Gastrocnemius medialis (tissue), 4 donors: Measurements from ENCODE around the gene USH2A. TPM values are rescaled to one million over a fixed set of nuclear protein-coding genes. Genes with fewer than 3 reads are reported as not detected.

Experiments used
- ATAC-seq, 2 donors: fragments of 150-250 bp; one replicate each; pipeline ENCODE4 v1.9.1; 2016
- DNase-seq, 2 donors: peaks; one replicate each; pipeline ENCODE4 v3.0.0-alpha.2; 2019
- H3K27ac ChIP-seq, 4 donors: fragments of 200-600 bp; sonication (generic); 1 replicate in 1 of 4; 2 replicates in 3 of 4; pipeline ENCODE4 v1.5.1; 2016 to 2018; ENCODE audit warnings: mild to moderate bottlenecking in 2 of 4, moderate library complexity in 1 of 4
- H3K27me3 ChIP-seq, 3 donors: fragments of 200-600 bp; sonication (generic) in 2 of 3; 1 replicate in 1 of 3; 2 replicates in 2 of 3; pipeline versions ENCODE4 v1.5.1 to v1.6.0; 2016 to 2019; ENCODE audit warnings: mild to moderate bottlenecking in 1 of 3, moderate library complexity in 1 of 3
- H3K36me3 ChIP-seq, 2 donors: fragments of 200-600 bp; sonication (generic) in 1 of 2; one replicate each; pipeline ENCODE4 v1.5.1; 2017 to 2018
- H3K4me1 ChIP-seq, 2 donors: fragments of 200-600 bp; sonication (generic) in 1 of 2; one replicate each; pipeline ENCODE4 v1.5.1; 2016 to 2017; ENCODE audit warnings: mild to moderate bottlenecking in 2 of 2
- H3K4me3 ChIP-seq, 4 donors: fragments of 200-600 bp; sonication (generic) in 3 of 4; 1 replicate in 1 of 4; 2 replicates in 3 of 4; pipeline ENCODE4 v1.5.1; 2016 to 2019; ENCODE audit warnings: mild to moderate bottlenecking in 2 of 4
- H3K9me3 ChIP-seq, 3 donors: fragments of 200-600 bp; sonication (generic) in 2 of 3; 1 replicate in 1 of 3; 2 replicates in 2 of 3; pipeline ENCODE4 v1.5.1; 2016 to 2019
- CTCF ChIP-seq, 5 experiments: fragments of 450-650 bp in 3 of 5; fragments of 200-600 bp in 2 of 5; sonication (generic) in 2 of 5; IDR thresholded peaks in 4 of 5; conservative IDR thresholded peaks in 1 of 5; 1 replicate in 4 of 5; 2 replicates in 1 of 5; pipeline ENCODE4 v1.5.1; 2016 to 2019; ENCODE audit warnings: antibody characterized with exemption in 5 of 5, mild to moderate bottlenecking in 3 of 5, moderate library complexity in 3 of 5
- POLR2A ChIP-seq, 2 donors: fragments of 450-650 bp; IDR thresholded peaks; one replicate each; pipeline ENCODE4 v1.6.1; 2017; ENCODE audit warnings: antibody characterized with exemption in 2 of 2, mild to moderate bottlenecking in 2 of 2, moderate library complexity in 2 of 2
- in situ Hi-C, 4 donors: fragments of 200-750 bp; cut with MboI; loops; one replicate each; pipeline versions ENCODE4 v1.15.0 to v1.8.0; 2017; ENCODE audit warnings: low sequenced_read_pairs in 4 of 4
- intact Hi-C: fragments of 100-400 bp; cut with DNase I; formaldehyde crosslinking; loops from one replicate; pipeline ENCODE4 v1.15.1; 2023; ENCODE audit warnings: low total_unique reads
- total RNA-seq, 4 donors: library from RNA; depleted of rRNA; stranded (reverse); fragments of >200 nt; gene quantifications; one replicate each; pipeline versions ENCODE4 v1.1.0 to v1.2.3, GENCODE V29; 2016

The USH2A gene
- total RNA-seq, 4 donors from 2014 or later: 0.02 TPM; not detected in 3

GRCh38 chr1:216205176-216205575 is 218.1 kb downstream of the USH2A start:
- ATAC-seq (no peak), DNase-seq (no peak)
- in situ Hi-C loops (no loop called here), intact Hi-C loops (no loop called here)
- Histone ChIP-seq H3K27ac (no peak overlapping the region), H3K36me3 (no peaks in the 10 kb centered on the region), H3K9me3 (no peaks in the 10 kb centered on the region), H3K4me3 (no peak overlapping the region), H3K4me1 (no peaks in the 10 kb centered on the region), H3K27me3 (no peaks in the 10 kb centered on the region)
- TF ChIP-seq POLR2A (IDR thresholded peaks at IDR 0.05) (no peak), CTCF (IDR thresholded peaks at IDR 0.05 in 4 of 5, conservative IDR thresholded peaks at IDR 0.05 in 1 of 5) (no peak)

GRCh38 chr1:216201946-216202345 is 221.3 kb downstream of the USH2A start:
- TF ChIP-seq CTCF (IDR thresholded peaks at IDR 0.05 in 4 of 5, conservative IDR thresholded peaks at IDR 0.05 in 1 of 5): no peak
- no peak for TF ChIP-seq POLR2A (IDR thresholded peaks at IDR 0.05)
- in situ Hi-C loops (no loop called here), intact Hi-C loops (no loop called here)
- no peak for DNase-seq
- Histone ChIP-seq H3K4me1 (no peaks in the 10 kb centered on the region), H3K27me3 (no peaks in the 10 kb centered on the region), H3K27ac (no peak overlapping the region), H3K36me3 (no peaks in the 10 kb centered on the region), H3K4me3 (no peak overlapping the region), H3K9me3 (no peaks in the 10 kb centered on the region)
- ATAC-seq: no peak

- no peak for ATAC-seq
- H3K4me1 ChIP-seq: no peaks in the 10 kb centered on the region
- TF ChIP-seq POLR2A (IDR thresholded peaks at IDR 0.05): no peak
- no peak for TF ChIP-seq CTCF (IDR thresholded peaks at IDR 0.05 in 4 of 5, conservative IDR thresholded peaks at IDR 0.05 in 1 of 5)
- H3K27me3 ChIP-seq: no peaks in the 10 kb centered on the region
- no peak overlapping the region for H3K27ac ChIP-seq
- intact Hi-C loops (no loop called here), in situ Hi-C loops (no loop called here)
- no peak for DNase-seq
- no peak overlapping the region for H3K4me3 ChIP-seq
- H3K9me3 ChIP-seq: no peaks in the 10 kb centered on the region
- H3K36me3 ChIP-seq: no peaks in the 10 kb centered on the region
Measured at GRCh38 chr1:216200941-216201340, 222.3 kb downstream of the USH2A start.

- H3K9me3 ChIP-seq: no peaks in the 10 kb centered on the region
- ATAC-seq (no peak), DNase-seq (no peak)
- no peak for TF ChIP-seq CTCF (IDR thresholded peaks at IDR 0.05 in 4 of 5, conservative IDR thresholded peaks at IDR 0.05 in 1 of 5)
- no peak for TF ChIP-seq POLR2A (IDR thresholded peaks at IDR 0.05)
- H3K27ac ChIP-seq: no peak overlapping the region
- no peak overlapping the region for H3K4me3 ChIP-seq
- no peaks in the 10 kb centered on the region for H3K36me3 ChIP-seq
- no peaks in the 10 kb centered on the region for H3K4me1 ChIP-seq
- in situ Hi-C loops: no loop called here
- intact Hi-C loops: no loop called here
- H3K27me3 ChIP-seq: no peaks in the 10 kb centered on the region
Measured at GRCh38 chr1:216194721-216195120, 228.5 kb downstream of the USH2A start.

GRCh38 chr1:216193839-216194443 is 229.3 kb downstream of the USH2A start:
- DNase-seq (no peak), ATAC-seq (no peak)
- no peaks in the 10 kb centered on the region for H3K9me3 ChIP-seq
- no peaks in the 10 kb centered on the region for H3K36me3 ChIP-seq
- H3K4me1 ChIP-seq: no peaks in the 10 kb centered on the region
- H3K4me3 ChIP-seq: no peak overlapping the region
- H3K27me3 ChIP-seq: no peaks in the 10 kb centered on the region
- H3K27ac ChIP-seq: no peak overlapping the region
- in situ Hi-C loops (no loop called here), intact Hi-C loops (no loop called here)
- no peak for TF ChIP-seq POLR2A (IDR thresholded peaks at IDR 0.05)
- no peak for TF ChIP-seq CTCF (IDR thresholded peaks at IDR 0.05 in 4 of 5, conservative IDR thresholded peaks at IDR 0.05 in 1 of 5)
